ENCODE measurements around the gene ADAMTS16. TPM values are rescaled to one million over a fixed set of nuclear protein-coding genes. Genes with fewer than 3 reads are reported as not detected.

The ADAMTS16 gene
- total and polyA plus RNA-seq, 9 of the 15 experiments (the other 6 are each of a cell fraction or from before 2014, with no cell fraction given) = not detected

DNA sequence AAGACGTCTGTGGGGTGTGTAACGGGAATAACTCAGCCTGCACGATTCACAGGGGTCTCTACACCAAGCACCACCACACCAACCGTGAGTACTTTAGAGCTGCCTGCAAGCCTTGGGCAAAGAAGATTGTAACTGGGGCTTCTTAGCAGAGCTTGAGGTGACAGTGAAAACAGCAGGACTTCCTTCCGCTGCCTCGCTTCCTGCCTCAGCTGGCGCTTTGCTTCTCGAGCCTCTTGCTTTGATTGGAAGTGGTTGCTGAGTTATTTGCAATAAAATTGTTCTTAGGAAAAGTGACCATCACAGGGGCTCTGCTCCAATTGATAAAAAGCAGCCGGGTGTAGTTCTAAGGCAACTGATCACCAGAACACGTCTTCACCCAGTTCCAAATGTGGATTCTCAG, 99.1 kb downstream of the ADAMTS16 start:
- H3K27ac ChIP-seq (ENCODE audit: extremely low read depth, low read depth, low read length) = no peak overlapping the region; the same call in 2 of the 3 replicates
- no peaks in the 10 kb centered on the region for H3K9me1 ChIP-seq (ENCODE audit: control insufficient read depth, insufficient read depth, low read length)
- no peaks in the 10 kb centered on the region for H4K20me1 ChIP-seq (replicated peaks; ENCODE audit: control insufficient read depth, insufficient read depth, low read length)
- no peak for DNase-seq (ENCODE audit: extremely low read depth in 1 of 4, low spot score in 3 of 4)
- H3K4me1 ChIP-seq (replicated peaks in 1 of 2; ENCODE audit: control insufficient read depth in 2 of 2, insufficient read depth in 2 of 2, low read length in 2 of 2) = no peaks in the 10 kb centered on the region
- H3K4me3 ChIP-seq = no peak overlapping the region
- 1% methylated on average over 10 of the region's 10 CpGs for WGBS (ENCODE audit: insufficient coverage, low coverage, missing lambda C conversion rate)
- in situ Hi-C loops (cut with MboI) (no loop called here), intact Hi-C loops (cut with micrococcal nuclease) (no loop called here)
- H3K36me3 ChIP-seq (ENCODE audit: control insufficient read depth, insufficient read depth, low read length) = no peaks in the 10 kb centered on the region
- H2AFZ ChIP-seq (ENCODE audit: low read depth, low read length) = no peak overlapping the region
- FAIRE-seq = no peak
- TF ChIP-seq NRF1 (conservative IDR thresholded peaks at IDR 0.05 in 1 of 2, IDR thresholded peaks at IDR 0.05 in 1 of 2) (no peak), ARID2 (IDR thresholded peaks at IDR 0.05) (no peak), BRCA1 (IDR thresholded peaks at IDR 0.05) (no peak), BRCA1 (CRISPR knock-in tag; IDR thresholded peaks at IDR 0.05) (no peak), SNRNP70 (optimal IDR thresholded peaks at IDR 0.05; ENCODE audit: low read depth, low read length) (no peak), MAFF (IDR thresholded peaks at IDR 0.05; ENCODE audit: low read length) (no peak), HMG20B (CRISPR knock-in tag; IDR thresholded peaks at IDR 0.05) (no peak), HNRNPH1 (optimal IDR thresholded peaks at IDR 0.05; ENCODE audit: low read depth, low read length) (no peak)
- TF ChIP-seq, protein P1, sequence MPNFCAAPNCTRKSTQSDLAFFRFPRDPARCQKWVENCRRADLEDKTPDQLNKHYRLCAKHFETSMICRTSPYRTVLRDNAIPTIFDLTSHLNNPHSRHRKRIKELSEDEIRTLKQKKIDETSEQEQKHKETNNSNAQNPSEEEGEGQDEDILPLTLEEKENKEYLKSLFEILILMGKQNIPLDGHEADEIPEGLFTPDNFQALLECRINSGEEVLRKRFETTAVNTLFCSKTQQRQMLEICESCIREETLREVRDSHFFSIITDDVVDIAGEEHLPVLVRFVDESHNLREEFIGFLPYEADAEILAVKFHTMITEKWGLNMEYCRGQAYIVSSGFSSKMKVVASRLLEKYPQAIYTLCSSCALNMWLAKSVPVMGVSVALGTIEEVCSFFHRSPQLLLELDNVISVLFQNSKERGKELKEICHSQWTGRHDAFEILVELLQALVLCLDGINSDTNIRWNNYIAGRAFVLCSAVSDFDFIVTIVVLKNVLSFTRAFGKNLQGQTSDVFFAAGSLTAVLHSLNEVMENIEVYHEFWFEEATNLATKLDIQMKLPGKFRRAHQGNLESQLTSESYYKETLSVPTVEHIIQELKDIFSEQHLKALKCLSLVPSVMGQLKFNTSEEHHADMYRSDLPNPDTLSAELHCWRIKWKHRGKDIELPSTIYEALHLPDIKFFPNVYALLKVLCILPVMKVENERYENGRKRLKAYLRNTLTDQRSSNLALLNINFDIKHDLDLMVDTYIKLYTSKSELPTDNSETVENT (CRISPR knock-in tag; IDR thresholded peaks at IDR 0.05) = no peak
- TF ChIP-seq, protein P2, sequence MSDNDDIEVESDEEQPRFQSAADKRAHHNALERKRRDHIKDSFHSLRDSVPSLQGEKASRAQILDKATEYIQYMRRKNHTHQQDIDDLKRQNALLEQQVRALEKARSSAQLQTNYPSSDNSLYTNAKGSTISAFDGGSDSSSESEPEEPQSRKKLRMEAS (CRISPR knock-in tag; IDR thresholded peaks at IDR 0.05) = no peak
- TF ChIP-seq, protein P3, sequence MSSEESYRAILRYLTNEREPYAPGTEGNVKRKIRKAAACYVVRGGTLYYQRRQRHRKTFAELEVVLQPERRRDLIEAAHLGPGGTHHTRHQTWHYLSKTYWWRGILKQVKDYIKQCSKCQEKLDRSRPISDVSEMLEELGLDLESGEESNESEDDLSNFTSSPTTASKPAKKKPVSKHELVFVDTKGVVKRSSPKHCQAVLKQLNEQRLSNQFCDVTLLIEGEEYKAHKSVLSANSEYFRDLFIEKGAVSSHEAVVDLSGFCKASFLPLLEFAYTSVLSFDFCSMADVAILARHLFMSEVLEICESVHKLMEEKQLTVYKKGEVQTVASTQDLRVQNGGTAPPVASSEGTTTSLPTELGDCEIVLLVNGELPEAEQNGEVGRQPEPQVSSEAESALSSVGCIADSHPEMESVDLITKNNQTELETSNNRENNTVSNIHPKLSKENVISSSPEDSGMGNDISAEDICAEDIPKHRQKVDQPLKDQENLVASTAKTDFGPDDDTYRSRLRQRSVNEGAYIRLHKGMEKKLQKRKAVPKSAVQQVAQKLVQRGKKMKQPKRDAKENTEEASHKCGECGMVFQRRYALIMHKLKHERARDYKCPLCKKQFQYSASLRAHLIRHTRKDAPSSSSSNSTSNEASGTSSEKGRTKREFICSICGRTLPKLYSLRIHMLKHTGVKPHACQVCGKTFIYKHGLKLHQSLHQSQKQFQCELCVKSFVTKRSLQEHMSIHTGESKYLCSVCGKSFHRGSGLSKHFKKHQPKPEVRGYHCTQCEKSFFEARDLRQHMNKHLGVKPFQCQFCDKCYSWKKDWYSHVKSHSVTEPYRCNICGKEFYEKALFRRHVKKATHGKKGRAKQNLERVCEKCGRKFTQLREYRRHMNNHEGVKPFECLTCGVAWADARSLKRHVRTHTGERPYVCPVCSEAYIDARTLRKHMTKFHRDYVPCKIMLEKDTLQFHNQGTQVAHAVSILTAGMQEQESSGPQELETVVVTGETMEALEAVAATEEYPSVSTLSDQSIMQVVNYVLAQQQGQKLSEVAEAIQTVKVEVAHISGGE (CRISPR knock-in tag; IDR thresholded peaks at IDR 0.05) = no peak
- TF ChIP-seq, protein P4, sequence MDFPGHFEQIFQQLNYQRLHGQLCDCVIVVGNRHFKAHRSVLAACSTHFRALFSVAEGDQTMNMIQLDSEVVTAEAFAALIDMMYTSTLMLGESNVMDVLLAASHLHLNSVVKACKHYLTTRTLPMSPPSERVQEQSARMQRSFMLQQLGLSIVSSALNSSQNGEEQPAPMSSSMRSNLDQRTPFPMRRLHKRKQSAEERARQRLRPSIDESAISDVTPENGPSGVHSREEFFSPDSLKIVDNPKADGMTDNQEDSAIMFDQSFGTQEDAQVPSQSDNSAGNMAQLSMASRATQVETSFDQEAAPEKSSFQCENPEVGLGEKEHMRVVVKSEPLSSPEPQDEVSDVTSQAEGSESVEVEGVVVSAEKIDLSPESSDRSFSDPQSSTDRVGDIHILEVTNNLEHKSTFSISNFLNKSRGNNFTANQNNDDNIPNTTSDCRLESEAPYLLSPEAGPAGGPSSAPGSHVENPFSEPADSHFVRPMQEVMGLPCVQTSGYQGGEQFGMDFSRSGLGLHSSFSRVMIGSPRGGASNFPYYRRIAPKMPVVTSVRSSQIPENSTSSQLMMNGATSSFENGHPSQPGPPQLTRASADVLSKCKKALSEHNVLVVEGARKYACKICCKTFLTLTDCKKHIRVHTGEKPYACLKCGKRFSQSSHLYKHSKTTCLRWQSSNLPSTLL (IDR thresholded peaks at IDR 0.05) = no peak
- ChIA-PET POLR2A (no interaction called here), CTCF (ENCODE audit: low intra/inter-chr PET ratio) (no interaction called here)
- no peak overlapping the region for H3K4me2 ChIP-seq (ENCODE audit: insufficient read depth, low read length)
- no peak overlapping the region for H3K9ac ChIP-seq (ENCODE audit: insufficient read depth in 1 of 2, low read depth in 2 of 2, low read length in 2 of 2)
- ATAC-seq = no peak
- H3K79me2 ChIP-seq (ENCODE audit: control insufficient read depth, insufficient read depth, low read length) = no peaks in the 10 kb centered on the region
- no TSS peak for BruUV-seq (replicated peaks)
- H3K9me3 ChIP-seq (replicated peaks; ENCODE audit: control insufficient read depth, insufficient read depth, low read depth, low read length) = no peaks in the 10 kb centered on the region
- peaks cover 7 to 32% of the 10 kb centered on the region in 2 experiments; a peak in 3 of 5 replicates for H3K27me3 ChIP-seq (ENCODE audit: control insufficient read depth in 2 of 2, insufficient read depth in 2 of 2, low read length in 2 of 2)
